ENCODE results near the gene PHLDB2. TPM values are rescaled to one million over a fixed set of nuclear protein-coding genes. Genes with fewer than 3 reads are reported as not detected.

Gene PHLDB2
- total RNA-seq, 1 experiment from 2014 or later: 13.2 TPM

DNA sequence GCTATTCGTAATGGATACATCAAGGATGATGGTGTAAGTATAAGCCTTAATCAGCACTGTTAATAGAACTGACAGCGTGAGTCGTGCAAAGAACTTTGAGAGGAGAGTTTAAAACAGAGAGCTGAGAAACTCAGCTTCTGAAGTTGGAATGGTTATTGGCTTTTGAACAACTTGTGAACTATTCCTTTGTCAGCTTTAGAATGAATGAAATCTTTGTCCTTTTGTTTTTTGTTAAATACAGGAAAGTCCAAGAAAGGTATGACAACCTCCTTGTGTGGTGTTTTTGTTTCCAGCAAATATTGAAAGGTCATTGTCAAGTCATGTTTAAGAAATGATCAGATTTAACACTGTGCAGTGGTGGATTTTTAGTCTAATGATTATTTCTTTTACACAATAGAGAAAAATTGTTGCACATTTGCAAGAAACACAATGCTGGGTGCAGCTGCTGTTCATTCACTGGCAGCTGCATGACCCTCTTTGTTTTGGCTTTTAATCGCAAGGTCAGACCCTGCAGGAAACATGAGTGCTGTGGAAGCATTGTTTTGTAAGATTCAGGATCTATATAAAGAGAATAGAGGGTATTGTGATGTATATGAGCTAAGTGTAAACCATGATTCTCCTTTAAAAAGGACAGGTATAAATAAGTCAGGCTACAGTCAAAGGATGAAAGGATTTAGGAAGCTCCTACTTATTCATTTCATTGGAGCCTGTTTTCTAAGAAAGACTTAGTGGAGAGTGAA is 98.1 kb downstream of the PHLDB2 start:
- Histone ChIP-seq H4K8ac (replicated peaks; ENCODE audit: insufficient read length, low read depth, low read length) (no peak overlapping the region), H3K4me1 (ENCODE audit: insufficient read depth, low read length) (peaks cover 9% of the 10 kb centered on the region; the same call in 1 of the 2 replicates), H3K56ac (ENCODE audit: insufficient read length, low read depth, low read length) (no peak overlapping the region), H3K4ac (ENCODE audit: low read depth, low read length) (no peak overlapping the region), H2BK12ac (ENCODE audit: insufficient read length, low read depth, low read length) (no peak overlapping the region), H4K91ac (ENCODE audit: insufficient read length, low read depth, low read length) (no peak overlapping the region), H2AFZ (ENCODE audit: low read length) (no peak overlapping the region), H2BK5ac (ENCODE audit: insufficient read length, low read length) (no peak overlapping the region), H3T11ph (ENCODE audit: low read length) (no peak overlapping the region), H3K9me3 (ENCODE audit: control insufficient read depth, low read depth, low read length) (no peaks in the 10 kb centered on the region), H3K9ac (ENCODE audit: extremely low read depth, insufficient read length, low read length) (no peak overlapping the region), H2BK15ac (ENCODE audit: low read depth, low read length) (no peak overlapping the region), H3K23ac (ENCODE audit: insufficient read length, low read depth, low read length) (no peak overlapping the region), H3K4me2 (ENCODE audit: insufficient read depth, insufficient read length, low read length) (no peak overlapping the region), H4K5ac (ENCODE audit: insufficient read length, low read depth, low read length) (no peak overlapping the region), H3K79me2 (ENCODE audit: insufficient read depth, low read length) (no peaks in the 10 kb centered on the region), H2BK20ac (ENCODE audit: low read depth, low read length, poor library complexity, severe bottlenecking) (no peak overlapping the region), H3K18ac (ENCODE audit: insufficient read length, low read depth, low read length) (no peak overlapping the region), H4K20me1 (ENCODE audit: control insufficient read depth, insufficient read depth, insufficient read length) (no peaks in the 10 kb centered on the region), H3K79me1 (ENCODE audit: insufficient read depth, low read depth, low read length, poor library complexity, severe bottlenecking) (no peaks in the 10 kb centered on the region), H3K27ac (ENCODE audit: insufficient read length, low read depth, low read length) (no peak overlapping the region), H3K14ac (ENCODE audit: insufficient read depth, low read length) (no peak overlapping the region), H2AK5ac (ENCODE audit: insufficient read length, low read length) (no peak overlapping the region), H2BK120ac (ENCODE audit: low read depth, low read length, poor library complexity, severe bottlenecking) (no peak overlapping the region), H3K23me2 (ENCODE audit: insufficient read length, low read depth, low read length, poor library complexity, severe bottlenecking) (no peaks in the 10 kb centered on the region), H3K27me3 (ENCODE audit: insufficient read depth, low read length) (peaks cover 1% of the 10 kb centered on the region; the same call in 1 of the 2 replicates)
- peaks cover 22% of the 10 kb centered on the region for H3K27me3 Mint-ChIP-seq (ENCODE audit: low read depth)
- H3K9me3 Mint-ChIP-seq: no peaks in the 10 kb centered on the region; a peak in 1 of 5 replicates
- H3K27ac Mint-ChIP-seq: peak overlapping the region in 1 of 3 experiments; percentile 17; a peak in 3 of 7 replicates
- peaks cover 0 to 2% (median 0%) of the 10 kb centered on the region in 3 experiments; a peak in 2 of 7 replicates for H3K36me3 Mint-ChIP-seq (ENCODE audit: insufficient read depth in 1 of 3, low read depth in 3 of 3)
- peaks cover 54 to 56% of the 10 kb centered on the region in 2 experiments for H3K4me1 Mint-ChIP-seq
- WGBS (ENCODE audit: extremely low coverage, insufficient read length, low lambda C conversion rate): no CpG with 5 or more reads among the region's 4 CpGs
- DNase-seq: peak; percentile 32
- TF ChIP-seq, protein P1, sequence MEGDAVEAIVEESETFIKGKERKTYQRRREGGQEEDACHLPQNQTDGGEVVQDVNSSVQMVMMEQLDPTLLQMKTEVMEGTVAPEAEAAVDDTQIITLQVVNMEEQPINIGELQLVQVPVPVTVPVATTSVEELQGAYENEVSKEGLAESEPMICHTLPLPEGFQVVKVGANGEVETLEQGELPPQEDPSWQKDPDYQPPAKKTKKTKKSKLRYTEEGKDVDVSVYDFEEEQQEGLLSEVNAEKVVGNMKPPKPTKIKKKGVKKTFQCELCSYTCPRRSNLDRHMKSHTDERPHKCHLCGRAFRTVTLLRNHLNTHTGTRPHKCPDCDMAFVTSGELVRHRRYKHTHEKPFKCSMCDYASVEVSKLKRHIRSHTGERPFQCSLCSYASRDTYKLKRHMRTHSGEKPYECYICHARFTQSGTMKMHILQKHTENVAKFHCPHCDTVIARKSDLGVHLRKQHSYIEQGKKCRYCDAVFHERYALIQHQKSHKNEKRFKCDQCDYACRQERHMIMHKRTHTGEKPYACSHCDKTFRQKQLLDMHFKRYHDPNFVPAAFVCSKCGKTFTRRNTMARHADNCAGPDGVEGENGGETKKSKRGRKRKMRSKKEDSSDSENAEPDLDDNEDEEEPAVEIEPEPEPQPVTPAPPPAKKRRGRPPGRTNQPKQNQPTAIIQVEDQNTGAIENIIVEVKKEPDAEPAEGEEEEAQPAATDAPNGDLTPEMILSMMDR (conservative IDR thresholded peaks at IDR 0.05): no peak
- H3K4me3 Mint-ChIP-seq: peak overlapping the region; percentile 1 to 52; a peak in 4 of 5 replicates

Measured in H9 (cell line).